Hematopoietic multipotent progenitor cell (in vitro differentiated cells): ENCODE data around the gene TRAPPC6A. TPM values are rescaled to one million over a fixed set of nuclear protein-coding genes. Genes with fewer than 3 reads are reported as not detected.

Experiments used
- DNase-seq, 3 donors: peaks; one replicate each; pipeline ENCODE4 v3.0.0-alpha.2; 2011 to 2015; ENCODE audit warnings: low read depth in 2 of 3, low spot score in 2 of 3
- total RNA-seq: library from RNA; depleted of rRNA; stranded (reverse); fragments of >200 nt; gene quantifications from one replicate; pipeline ENCODE4 v1.2.3, GENCODE V29; 2012

The TRAPPC6A gene
- total RNA-seq, 1 donor = 61.9 TPM

GRCh38 chr19:45186509-45187334 lies 8.7 kb upstream of the TRAPPC6A start:
- DNase-seq = no peak

- no peak for DNase-seq
Observed at GRCh38 chr19:45184115-45184514, 6.1 kb upstream of the TRAPPC6A start.

GRCh38 chr19:45182758-45183157 lies 4.7 kb upstream of the TRAPPC6A start:
- DNase-seq = no peak

- no peak for DNase-seq
Observed at GRCh38 chr19:45180936-45181335, 2.9 kb upstream of the TRAPPC6A start.

- no peak for DNase-seq
Observed at GRCh38 chr19:45179892-45180370, 1.9 kb upstream of the TRAPPC6A start.

GRCh38 chr19:45179072-45179891 lies 1.2 kb upstream of the TRAPPC6A start:
- peak in 2 of 3 donors; percentile 41 to 44 for DNase-seq

- DNase-seq = peak; percentile 98 to 100 (median 100)
Observed at GRCh38 chr19:45178262-45179071, 430 bp upstream of the TRAPPC6A start, which contains the start of gene BLOC1S3. Gene BLOC1S3 (plus strand): TSS chr19:45178784. CDS start chr19:45179297, 513 bp downstream.

GRCh38 chr19:45175515-45176345 lies 2.3 kb downstream of the TRAPPC6A start:
- no peak for DNase-seq

GRCh38 chr19:45173816-45174215 lies 4.2 kb downstream of the TRAPPC6A start:
- DNase-seq = no peak

- DNase-seq = no peak
Observed at GRCh38 chr19:45172611-45173208, 5.3 kb downstream of the TRAPPC6A start.

- DNase-seq = no peak
Observed at GRCh38 chr19:45172173-45172572, 5.9 kb downstream of the TRAPPC6A start.

- DNase-seq = peak in 2 of 3 donors; percentile 24 to 71
Observed at GRCh38 chr19:45171211-45171623, 6.8 kb downstream of the TRAPPC6A start.

- DNase-seq = no peak
Observed at GRCh38 chr19:45170146-45171106, 7.6 kb downstream of the TRAPPC6A start.

GRCh38 chr19:45169602-45170001 lies 8.4 kb downstream of the TRAPPC6A start:
- DNase-seq = no peak

GRCh38 chr19:45168767-45169351 lies 9.2 kb downstream of the TRAPPC6A start:
- no peak for DNase-seq

- DNase-seq = no peak
Observed at GRCh38 chr19:45166723-45167252, 11.2 kb downstream of the TRAPPC6A start.

GRCh38 chr19:45164577-45165335 lies 13.3 kb downstream of the TRAPPC6A start:
- DNase-seq = peak; percentile 22 to 76 (median 70)
